CD14-positive monocyte (primary cell): ENCODE measurements around the gene TRABD2B. TPM values are rescaled to one million over a fixed set of nuclear protein-coding genes. Genes with fewer than 3 reads are reported as not detected.

ENCODE experiments used
- DNase-seq, 3 donors: peaks; one replicate each; pipeline ENCODE4 v3.0.0-alpha.2; 2011 to 2022
- H2AFZ ChIP-seq: 2 replicates; pipeline ENCODE4 v1.6.0; 2012; ENCODE audit warnings: mild to moderate bottlenecking, low read depth, low read length, inconsistent platforms; ENCODE audit not compliant: insufficient read depth, poor library complexity, severe bottlenecking
- H3K27ac ChIP-seq, 2 donors: 1 replicate in 1 of 2; 2 replicates in 1 of 2; pipeline ENCODE4 v1.5.1; 2012 to 2013; ENCODE audit warnings: low read length in 2 of 2, control low read depth in 1 of 2, inconsistent platforms in 1 of 2, low read depth in 1 of 2, mild to moderate bottlenecking in 1 of 2
- H3K27me3 ChIP-seq, 2 donors: one replicate each; pipeline versions ENCODE4 v1.6.0 to v1.6.1; 2011 to 2013; ENCODE audit warnings: low read length in 2 of 2; ENCODE audit not compliant: control insufficient read depth in 2 of 2, insufficient read depth in 2 of 2
- H3K36me3 ChIP-seq, 2 donors: replicated peaks in 1 of 2; 1 replicate in 1 of 2; 2 replicates in 1 of 2; pipeline versions ENCODE4 v1.5.1 to v1.6.1; 2012 to 2013; ENCODE audit warnings: low read length in 2 of 2, control low read depth in 1 of 2, inconsistent platforms in 1 of 2, mild to moderate bottlenecking in 1 of 2; ENCODE audit not compliant: insufficient read depth in 2 of 2, control insufficient read depth in 1 of 2
- H3K4me1 ChIP-seq, 2 donors: 1 replicate in 1 of 2; 2 replicates in 1 of 2; pipeline versions ENCODE4 v1.5.1 to v1.6.1; 2012 to 2013; ENCODE audit warnings: low read length in 2 of 2, control low read depth in 1 of 2, inconsistent platforms in 1 of 2, mild to moderate bottlenecking in 1 of 2, moderate library complexity in 1 of 2; ENCODE audit not compliant: insufficient read depth in 2 of 2, control insufficient read depth in 1 of 2
- H3K4me2 ChIP-seq: replicated peaks from 2 replicates; pipeline ENCODE3; 2012; ENCODE audit warnings: low read length, moderate library complexity, mild to moderate bottlenecking; ENCODE audit not compliant: poor library complexity, severe bottlenecking; ENCODE audit errors: extremely low read depth
- H3K4me3 ChIP-seq, 3 experiments: fragments of 200-600 bp in 1 of 3; sonication (generic) in 1 of 3; replicated peaks in 1 of 3; 1 replicate in 2 of 3; 2 replicates in 1 of 3; pipeline ENCODE4 v1.5.1; 2011 to 2013; ENCODE audit warnings: low read length in 3 of 3, mild to moderate bottlenecking in 3 of 3, control low read depth in 2 of 3, low read depth in 2 of 3, inconsistent platforms in 1 of 3, moderate library complexity in 1 of 3
- H3K79me2 ChIP-seq: 2 replicates; pipeline ENCODE4 v1.6.0; 2012; ENCODE audit warnings: mild to moderate bottlenecking, control low read depth, inconsistent platforms, low read length, moderate library complexity; ENCODE audit not compliant: insufficient read depth
- H3K9ac ChIP-seq: 2 replicates; pipeline ENCODE4 v1.6.0; 2017; ENCODE audit warnings: low read length, mild to moderate bottlenecking; ENCODE audit not compliant: insufficient read depth, poor library complexity, severe bottlenecking
- H3K9me3 ChIP-seq, 2 donors: replicated peaks in 1 of 2; 1 replicate in 1 of 2; 2 replicates in 1 of 2; pipeline versions ENCODE4 v1.5.1 to v1.6.1; 2012 to 2013; ENCODE audit warnings: low read length in 2 of 2, control low read depth in 1 of 2; ENCODE audit not compliant: control insufficient read depth in 1 of 2, insufficient read depth in 1 of 2
- H4K20me1 ChIP-seq: 2 replicates; pipeline ENCODE4 v1.6.0; 2012; ENCODE audit warnings: mild to moderate bottlenecking, low read length, control low read depth, moderate library complexity; ENCODE audit not compliant: insufficient read depth
- H3K27ac Mint-ChIP-seq, 7 donors: one replicate each; pipeline ENCODE4 v1.8.0; 2020; ENCODE audit warnings: mild to moderate bottlenecking in 7 of 7, mixed read lengths in 7 of 7, moderate library complexity in 6 of 7, inconsistent platforms in 2 of 7
- H3K27me3 Mint-ChIP-seq, 3 donors: one replicate each; pipeline ENCODE4 v1.8.0; 2021 to 2022; ENCODE audit warnings: low read depth in 3 of 3, mild to moderate bottlenecking in 3 of 3, mixed read lengths in 3 of 3, moderate library complexity in 3 of 3, inconsistent platforms in 1 of 3
- H3K36me3 Mint-ChIP-seq, 2 donors: one replicate each; pipeline ENCODE4 v1.8.0; 2020; ENCODE audit warnings: mixed read lengths in 2 of 2, inconsistent platforms in 1 of 2, mild to moderate bottlenecking in 1 of 2
- H3K4me1 Mint-ChIP-seq: one replicate; pipeline ENCODE4 v1.8.0; 2020; ENCODE audit warnings: mild to moderate bottlenecking, mixed read lengths
- H3K4me3 Mint-ChIP-seq, 2 donors: one replicate each; pipeline ENCODE4 v1.8.0; 2020; ENCODE audit warnings: mild to moderate bottlenecking in 2 of 2, mixed read lengths in 2 of 2, moderate library complexity in 1 of 2
- H3K9me3 Mint-ChIP-seq, 7 donors: one replicate each; pipeline ENCODE4 v1.8.0; 2020 to 2022; ENCODE audit warnings: mixed read lengths in 7 of 7, mild to moderate bottlenecking in 6 of 7, moderate library complexity in 6 of 7, inconsistent platforms in 2 of 7
- CTCF ChIP-seq: fragments of 200-600 bp; IDR thresholded peaks from one replicate; pipeline ENCODE4 v1.8.0; 2022; ENCODE audit warnings: antibody characterized with exemption, mild to moderate bottlenecking
- WGBS: methylation state at CpG from one replicate; pipeline ENCODE4 v1.1.5; 2013; ENCODE audit warnings: missing lambda C conversion rate; ENCODE audit not compliant: insufficient coverage; 5-methylcytosine and 5-hydroxymethylcytosine counted together
- intact Hi-C, 2 donors: fragments of 100-400 bp; cut with micrococcal nuclease; formaldehyde crosslinking; loops; one replicate each; pipeline versions ENCODE4 v1.15.0 to v1.15.1; 2023
- polyA plus RNA-seq, 3 donors: library from polyadenylated mRNA; depleted of rRNA in 1 of 3; unstranded in 2 of 3; stranded (reverse) in 1 of 3; fragments of 300-500 nt in 2 of 3; fragments of >200 nt in 1 of 3; fragmentation: Illumina TruSeq in 2 of 3; gene quantifications; 1 replicate in 2 of 3; 2 replicates in 1 of 3; pipeline ENCODE4 v1.2.3, GENCODE V29; 2012 to 2021

TRABD2B gene
- polyA plus RNA-seq, 3 donors = not detected

GRCh38 chr1:47894410-47895278, 102.5 kb downstream of the TRABD2B start:
- Mint-ChIP-seq H3K36me3 (no peaks in the 10 kb centered on the region), H3K4me1 (no peaks in the 10 kb centered on the region), H3K9me3 (no peaks in the 10 kb centered on the region), H3K27me3 (peaks cover 2 to 7% (median 6%) of the 10 kb centered on the region in 3 donors), H3K4me3 (no peak overlapping the region), H3K27ac (no peak overlapping the region)
- H3K9me3 ChIP-seq = no peaks in the 10 kb centered on the region
- H3K36me3 ChIP-seq = no peaks in the 10 kb centered on the region
- DNase-seq = no peak
- TF ChIP-seq CTCF = no peak
- H4K20me1 ChIP-seq = no peaks in the 10 kb centered on the region
- no peak overlapping the region for H2AFZ ChIP-seq
- no peak overlapping the region for H3K27ac ChIP-seq
- no peak overlapping the region for H3K4me3 ChIP-seq
- WGBS = 74% methylated on average over 6 of the region's 11 CpGs
- H3K4me1 ChIP-seq = no peaks in the 10 kb centered on the region
- H3K79me2 ChIP-seq = no peaks in the 10 kb centered on the region
- H3K4me2 ChIP-seq = no peak overlapping the region
- intact Hi-C loops = no loop called here
- H3K27me3 ChIP-seq = no peaks in the 10 kb centered on the region
- no peak overlapping the region for H3K9ac ChIP-seq

GRCh38 chr1:47893412-47893811, 103.8 kb downstream of the TRABD2B start:
- Histone ChIP-seq H3K4me3 (no peak overlapping the region), H3K4me1 (no peaks in the 10 kb centered on the region), H3K27ac (no peak overlapping the region), H2AFZ (no peak overlapping the region), H3K36me3 (no peaks in the 10 kb centered on the region), H3K79me2 (no peaks in the 10 kb centered on the region), H3K9ac (no peak overlapping the region), H3K27me3 (peaks cover 0 to 2% of the 10 kb centered on the region in 2 donors), H3K9me3 (no peaks in the 10 kb centered on the region), H4K20me1 (no peaks in the 10 kb centered on the region), H3K4me2 (no peak overlapping the region)
- Mint-ChIP-seq H3K27me3 (peaks cover 2 to 7% (median 7%) of the 10 kb centered on the region in 3 donors), H3K9me3 (no peaks in the 10 kb centered on the region), H3K4me1 (no peaks in the 10 kb centered on the region), H3K4me3 (no peak overlapping the region), H3K36me3 (no peaks in the 10 kb centered on the region), H3K27ac (no peak overlapping the region)
- DNase-seq = no peak
- WGBS = 67% methylated on average over 3 of the region's 4 CpGs
- intact Hi-C loops = no loop called here
- TF ChIP-seq CTCF = no peak
